HUES64 (cell line): Measurements from ENCODE around the gene VAV1.
A peak's percentile ranks its signal among the peaks of the same experiment; 100 is the strongest.
"Not testable (repeated sequence)": the region's sequence is repeated elsewhere in the genome, so short reads cannot be mapped to it uniquely, and the experiment has no call there.

Experiments used
- H3K27ac ChIP-seq: 2 replicates; pipeline ENCODE4 v1.7.0; 2013; ENCODE audit warnings: low read depth, low read length, inconsistent platforms
- H3K27me3 ChIP-seq: 2 replicates; pipeline ENCODE4 v1.6.1; 2013; ENCODE audit warnings: mild to moderate bottlenecking, low read length; ENCODE audit not compliant: insufficient read depth
- H3K36me3 ChIP-seq: 2 replicates; pipeline ENCODE4 v1.6.1; 2013; ENCODE audit warnings: mild to moderate bottlenecking, low read length; ENCODE audit not compliant: insufficient read depth
- H3K4me1 ChIP-seq: 2 replicates; pipeline ENCODE4 v1.6.1; 2013; ENCODE audit warnings: mild to moderate bottlenecking, low read length, moderate library complexity; ENCODE audit not compliant: insufficient read depth
- H3K4me3 ChIP-seq: 2 replicates; pipeline ENCODE4 v1.5.1; 2013; ENCODE audit warnings: mild to moderate bottlenecking, low read length, moderate library complexity
- H3K9ac ChIP-seq: 2 replicates; pipeline ENCODE4 v1.6.1; 2013; ENCODE audit warnings: mild to moderate bottlenecking, low read depth, low read length
- H3K9me3 ChIP-seq: 2 replicates; pipeline ENCODE4 v1.6.1; 2013; ENCODE audit warnings: low read depth, low read length; ENCODE audit not compliant: insufficient read depth
- WGBS: fragments of 150-250, 120-280 bp; methylation state at CpG from one replicate; pipeline ENCODE4 v1.1.7; 2013; ENCODE audit warnings: missing lambda C conversion rate; 5-methylcytosine and 5-hydroxymethylcytosine counted together

VAV1 gene

DNA sequence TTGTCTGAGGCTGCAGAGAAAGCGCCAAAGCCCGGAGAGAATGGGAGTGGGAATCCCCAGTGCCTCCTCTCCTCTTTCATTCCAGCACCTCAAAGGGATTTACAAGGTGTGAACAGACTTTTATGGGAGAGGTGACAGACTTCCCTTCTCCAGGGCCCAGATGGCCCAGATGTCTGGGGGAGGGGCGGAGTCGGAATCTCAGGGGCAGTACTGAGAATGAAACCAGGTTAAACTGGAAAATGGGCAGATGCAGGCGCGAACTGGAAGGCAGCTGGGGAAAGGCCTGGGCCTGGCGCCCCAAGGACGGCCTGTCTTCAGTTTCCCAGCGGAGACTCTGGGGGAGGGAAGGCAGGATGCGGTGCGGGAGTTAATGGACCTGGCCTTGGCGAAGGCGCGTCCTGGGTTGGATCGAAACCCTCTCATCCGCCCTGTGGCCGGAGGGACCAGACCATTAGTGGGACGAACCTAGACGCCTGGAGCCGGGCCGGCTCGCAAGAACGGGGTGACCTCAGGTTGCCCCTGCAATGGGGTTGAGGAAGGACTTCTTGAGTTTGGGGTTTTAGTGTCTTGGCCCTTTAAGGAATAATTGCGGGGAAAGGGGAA lies 33.6 kb upstream of the VAV1 start:
- peak overlapping the region; percentile 54 for H3K4me3 ChIP-seq
- no peaks in the 10 kb centered on the region for H3K9me3 ChIP-seq
- H3K27me3 ChIP-seq = no peaks in the 10 kb centered on the region
- WGBS = 12% methylated on average over 24 of the region's 24 CpGs
- H3K27ac ChIP-seq = peak overlapping the region; percentile 74
- H3K4me1 ChIP-seq = peaks cover 40% of the 10 kb centered on the region
- H3K9ac ChIP-seq = peak overlapping the region; percentile 57
- H3K36me3 ChIP-seq = peaks cover 15% of the 10 kb centered on the region; the same call in 1 of the 2 replicates

DNA sequence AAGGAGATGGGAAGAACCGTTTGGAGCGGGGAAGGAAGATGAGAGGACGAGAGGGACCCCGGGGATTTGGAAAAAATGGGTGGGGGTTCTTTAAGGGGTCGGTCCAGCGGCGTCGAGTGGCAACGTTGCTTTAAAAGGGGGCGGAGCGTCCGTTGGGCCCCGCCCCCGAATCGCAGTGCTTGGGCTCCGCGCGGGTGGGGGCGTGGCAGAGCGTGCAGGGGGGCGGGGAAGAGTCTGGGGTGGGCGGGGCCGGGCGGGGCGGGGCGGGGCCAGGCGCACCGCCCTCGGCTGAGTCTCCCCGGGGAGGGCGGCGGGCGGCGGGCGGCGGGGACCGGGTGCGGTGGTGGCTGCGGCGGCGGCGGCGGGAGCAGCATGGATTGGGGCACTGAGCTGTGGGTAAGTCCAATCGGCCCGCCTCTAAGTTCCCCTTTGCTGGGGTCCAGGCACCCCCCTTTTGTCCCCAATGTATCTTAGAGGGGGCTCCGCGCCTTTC lies 33.1 kb upstream of the VAV1 start, which contains the start of gene TRIP10:
Gene TRIP10, plus strand, starts transcription at position 291 of the 493 bp plus-strand sequence. Its CDS starts 82 bp downstream, at position 373.
- peak within 1 kb of the TSS; percentile 74 for H3K27ac ChIP-seq
- 1% methylated on average over 39 of the region's 47 CpGs for WGBS
- H3K36me3 ChIP-seq = peaks cover 20% of the 10 kb centered on the region
- no peaks in the 10 kb centered on the region for H3K27me3 ChIP-seq
- H3K9me3 ChIP-seq = no peaks in the 10 kb centered on the region
- H3K4me1 ChIP-seq = peaks cover 46% of the 10 kb centered on the region
- peak within 1 kb of the TSS; percentile 78 for H3K4me3 ChIP-seq
- H3K9ac ChIP-seq = peak within 1 kb of the TSS; percentile 68

DNA sequence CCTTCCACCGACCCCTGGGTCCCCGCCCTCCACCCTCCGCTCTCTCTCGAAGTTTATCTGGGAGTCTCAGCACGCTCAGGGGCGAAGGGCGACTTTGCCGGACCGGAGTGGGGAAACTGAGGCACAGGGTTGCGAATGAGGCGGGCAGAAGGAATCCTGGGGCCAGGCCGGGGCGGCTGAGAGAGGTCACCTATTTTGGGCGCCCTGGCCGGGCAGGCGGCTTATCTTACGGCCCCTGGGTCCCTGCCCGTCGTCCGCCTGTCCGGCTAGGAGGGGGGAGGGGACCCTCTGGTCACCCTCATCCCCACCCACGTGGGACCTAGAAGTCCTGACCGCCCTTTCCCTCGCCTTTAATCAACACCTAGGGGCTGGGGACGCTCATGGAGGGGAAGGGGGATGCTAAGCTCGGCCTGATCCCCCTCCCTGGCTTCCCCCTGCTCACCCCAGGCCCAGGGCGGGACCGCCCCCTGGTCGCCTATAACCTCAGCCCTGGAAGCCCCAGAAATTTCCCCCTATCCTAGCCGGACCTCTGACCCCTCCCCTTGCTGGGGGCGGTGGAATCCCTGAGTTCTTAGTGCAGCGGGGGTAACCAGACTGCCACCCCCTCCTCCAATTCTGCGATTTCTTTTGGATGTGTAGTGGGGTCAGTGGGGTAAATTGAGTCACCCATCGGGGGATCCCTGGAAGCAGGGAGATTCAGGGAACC lies 32.5 kb upstream of the VAV1 start:
- H3K4me3 ChIP-seq = peak overlapping the region; percentile 78
- peak overlapping the region; percentile 67; the same call in 1 of the 2 replicates for H3K27ac ChIP-seq
- peak overlapping the region; percentile 68 for H3K9ac ChIP-seq
- peaks cover 26% of the 10 kb centered on the region for H3K36me3 ChIP-seq
- peaks cover 47% of the 10 kb centered on the region for H3K4me1 ChIP-seq
- H3K9me3 ChIP-seq = no peaks in the 10 kb centered on the region
- WGBS = under 1% methylated on average over 26 of the region's 34 CpGs
- H3K27me3 ChIP-seq = no peaks in the 10 kb centered on the region

DNA sequence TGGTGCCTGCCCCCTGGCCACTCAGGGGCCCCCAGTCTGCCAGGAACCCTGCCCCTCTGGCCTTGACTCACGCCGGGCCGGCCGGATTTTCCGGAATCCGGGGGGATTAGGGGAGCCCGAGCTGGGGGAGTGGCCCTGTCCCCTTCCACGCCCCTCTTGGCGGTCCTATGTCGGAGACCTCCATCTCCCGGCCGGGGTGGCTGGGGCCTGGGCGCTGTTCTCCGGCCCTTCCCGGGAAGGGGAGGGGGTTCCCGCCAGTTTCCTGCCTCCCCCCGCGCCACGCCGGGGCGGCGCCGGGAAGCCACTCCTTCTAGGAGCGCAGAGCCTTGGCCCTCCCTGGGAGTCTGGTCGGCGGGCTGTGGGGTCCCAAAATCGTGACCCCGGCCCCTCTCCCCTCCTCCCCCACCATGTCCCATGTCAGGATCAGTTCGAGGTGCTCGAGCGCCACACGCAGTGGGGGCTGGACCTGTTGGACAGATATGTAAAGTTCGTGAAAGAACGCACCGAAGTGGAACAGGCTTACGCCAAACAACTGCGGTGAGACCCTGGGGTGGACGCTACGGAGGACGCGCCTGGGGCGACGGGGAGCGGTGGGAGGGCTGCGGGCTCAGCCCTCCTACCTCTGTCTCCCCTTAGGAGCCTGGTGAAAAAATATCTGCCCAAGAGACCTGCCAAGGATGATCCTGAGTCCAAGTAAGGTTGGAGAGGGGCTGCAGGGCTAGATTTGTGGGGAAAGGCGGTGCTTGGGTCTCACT lies 31.7 kb upstream of the VAV1 start:
- Histone ChIP-seq H3K27me3 (no peaks in the 10 kb centered on the region), H3K4me3 (peak overlapping the region; percentile 78)
- WGBS = 1% methylated on average over 46 of the region's 46 CpGs

DNA sequence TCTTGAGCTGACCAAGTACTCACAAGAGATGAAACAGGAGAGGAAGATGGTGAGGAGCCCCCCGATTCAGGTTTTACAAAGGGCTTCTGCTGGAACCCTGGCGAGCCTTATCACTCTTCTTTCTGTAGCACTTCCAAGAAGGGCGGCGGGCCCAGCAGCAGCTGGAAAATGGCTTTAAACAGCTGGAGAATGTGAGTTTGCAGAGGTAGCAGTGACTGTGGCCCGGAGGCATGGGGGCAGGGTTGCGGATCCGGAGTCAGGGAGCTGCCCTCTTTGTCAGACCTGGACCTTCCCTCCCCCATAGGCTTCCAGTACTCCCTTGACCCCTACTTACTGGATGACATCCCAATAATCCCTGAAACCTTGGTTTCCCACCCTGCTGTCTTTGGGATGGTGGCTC lies 29.4 kb upstream of the VAV1 start:
- WGBS = 52% methylated on average over 7 of the region's 7 CpGs
- Histone ChIP-seq H3K27me3 (no peaks in the 10 kb centered on the region), H3K4me1 (peaks cover 38% of the 10 kb centered on the region), H3K4me3 (no peak overlapping the region), H3K9me3 (no peaks in the 10 kb centered on the region), H3K27ac (peak overlapping the region; percentile 85), H3K9ac (peak overlapping the region; percentile 15; the same call in 1 of the 2 replicates), H3K36me3 (peaks cover 54% of the 10 kb centered on the region)

More for the DNA sequence above, 31.7 kb upstream of the VAV1 start:
- no peaks in the 10 kb centered on the region for H3K9me3 ChIP-seq
- peak overlapping the region; percentile 67; the same call in 1 of the 2 replicates for H3K27ac ChIP-seq
- peaks cover 33% of the 10 kb centered on the region for H3K36me3 ChIP-seq
- peaks cover 45% of the 10 kb centered on the region for H3K4me1 ChIP-seq
- peak overlapping the region; percentile 68 for H3K9ac ChIP-seq

DNA sequence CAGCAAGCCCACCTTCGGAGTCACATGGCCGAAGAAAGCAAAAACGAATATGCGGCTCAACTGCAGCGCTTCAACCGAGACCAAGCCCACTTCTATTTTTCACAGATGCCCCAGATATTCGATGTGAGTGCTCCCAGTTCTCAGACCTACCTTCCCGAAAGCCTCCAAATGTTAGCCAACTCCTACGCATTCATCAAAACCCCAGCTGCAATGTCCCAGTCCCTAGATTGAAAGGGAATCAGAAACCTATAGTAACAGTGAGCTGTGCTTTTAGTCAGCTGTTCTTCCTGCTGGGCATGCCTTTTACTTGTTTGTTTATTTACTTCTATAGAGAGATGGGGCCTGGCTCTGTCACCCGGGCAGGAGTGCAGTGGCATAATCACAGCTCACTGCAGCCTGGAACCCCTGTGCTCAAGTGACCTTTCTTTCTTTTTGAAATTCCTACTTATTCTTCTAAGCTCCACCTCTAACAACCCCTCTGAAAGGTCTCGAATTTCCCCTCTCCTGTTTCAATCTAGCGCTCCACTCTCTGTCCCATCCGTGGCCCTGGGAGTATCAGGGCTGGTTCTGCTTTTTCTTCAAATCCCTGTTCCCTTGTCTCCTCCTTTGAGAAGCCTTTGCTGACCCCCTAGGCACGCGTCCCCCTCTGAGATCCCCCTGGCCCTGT lies 28.7 kb upstream of the VAV1 start:
- H3K9ac ChIP-seq = peak overlapping the region; percentile 28; the same call in 1 of the 2 replicates
- H3K9me3 ChIP-seq = no peaks in the 10 kb centered on the region
- H3K27ac ChIP-seq = peak overlapping the region; percentile 85
- no peak overlapping the region; the same call in 1 of the 2 replicates for H3K4me3 ChIP-seq
- peaks cover 30% of the 10 kb centered on the region for H3K4me1 ChIP-seq
- no peaks in the 10 kb centered on the region for H3K27me3 ChIP-seq
- WGBS = 58% methylated on average over 15 of the region's 15 CpGs
- H3K36me3 ChIP-seq = peaks cover 62% of the 10 kb centered on the region

DNA sequence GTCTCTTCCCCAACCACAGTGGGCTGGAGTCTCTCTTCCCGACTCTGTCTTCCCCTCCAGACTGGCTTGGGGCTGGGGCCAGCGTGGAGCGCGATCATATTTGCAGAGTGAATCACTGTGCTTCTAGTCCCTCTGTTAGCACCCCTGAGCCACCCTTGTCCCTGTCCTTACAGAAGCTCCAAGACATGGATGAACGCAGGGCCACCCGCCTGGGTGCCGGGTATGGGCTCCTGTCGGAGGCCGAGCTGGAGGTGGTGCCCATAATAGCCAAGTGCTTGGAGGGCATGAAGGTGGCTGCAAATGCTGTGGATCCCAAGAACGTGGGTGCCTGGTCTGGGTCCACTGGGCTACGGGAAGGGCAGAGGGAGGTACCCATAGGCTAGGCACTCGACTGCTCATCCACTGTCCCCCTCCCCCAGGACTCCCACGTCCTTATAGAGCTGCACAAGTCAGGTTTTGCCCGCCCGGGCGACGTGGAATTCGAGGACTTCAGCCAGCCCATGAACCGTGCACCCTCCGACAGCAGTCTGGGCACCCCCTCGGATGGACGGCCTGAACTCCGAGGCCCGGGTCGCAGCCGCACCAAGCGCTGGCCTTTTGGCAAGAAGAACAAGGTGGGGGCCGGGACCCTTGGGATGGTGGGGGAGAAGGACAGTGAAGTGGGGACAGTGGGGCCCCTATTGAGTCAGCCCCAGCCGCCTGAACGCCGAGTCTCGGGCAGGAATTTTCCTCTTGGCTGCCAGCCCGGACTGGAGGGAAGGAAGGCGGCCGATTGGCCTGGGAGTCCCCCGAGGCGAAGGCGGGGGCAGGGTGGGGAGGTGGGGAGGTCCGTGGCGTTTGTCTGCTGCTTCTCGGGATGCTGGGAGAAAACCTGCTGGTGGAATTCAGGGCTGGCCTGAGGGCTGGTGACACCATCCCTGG lies 27.9 kb upstream of the VAV1 start:
- WGBS = 84% methylated on average over 41 of the region's 41 CpGs
- Histone ChIP-seq H3K36me3 (peaks cover 70% of the 10 kb centered on the region), H3K27ac (peak overlapping the region; percentile 79), H3K4me3 (no peak overlapping the region; the same call in 1 of the 2 replicates), H3K9me3 (no peaks in the 10 kb centered on the region), H3K9ac (peak overlapping the region; percentile 28; the same call in 1 of the 2 replicates), H3K4me1 (peaks cover 27% of the 10 kb centered on the region), H3K27me3 (no peaks in the 10 kb centered on the region)

DNA sequence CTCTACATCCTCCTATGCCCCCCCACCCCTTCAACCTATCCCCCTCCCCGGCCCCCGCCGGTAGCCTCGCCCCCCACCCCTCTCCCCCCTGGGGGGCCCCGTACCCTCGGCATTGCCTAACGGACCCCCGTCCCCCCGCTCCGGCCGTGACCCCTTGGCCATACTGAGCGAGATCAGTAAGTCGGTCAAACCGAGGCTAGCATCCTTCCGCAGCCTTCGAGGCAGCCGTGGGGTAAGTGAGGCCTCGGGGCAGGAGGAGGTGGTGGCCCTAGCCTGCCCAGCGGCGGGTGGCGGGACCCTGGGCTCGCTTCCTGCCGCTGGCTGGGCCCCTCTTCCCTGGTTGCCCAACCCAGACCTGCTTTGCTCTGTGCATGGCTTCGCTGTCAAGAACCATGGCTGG lies 26.5 kb upstream of the VAV1 start:
- Histone ChIP-seq H3K36me3 (peaks cover 82% of the 10 kb centered on the region), H3K4me3 (no peak overlapping the region), H3K27ac (no peak overlapping the region), H3K27me3 (no peaks in the 10 kb centered on the region), H3K9me3 (no peaks in the 10 kb centered on the region), H3K9ac (no peak overlapping the region), H3K4me1 (peaks cover 27% of the 10 kb centered on the region)
- 97% methylated on average over 20 of the region's 24 CpGs for WGBS

DNA sequence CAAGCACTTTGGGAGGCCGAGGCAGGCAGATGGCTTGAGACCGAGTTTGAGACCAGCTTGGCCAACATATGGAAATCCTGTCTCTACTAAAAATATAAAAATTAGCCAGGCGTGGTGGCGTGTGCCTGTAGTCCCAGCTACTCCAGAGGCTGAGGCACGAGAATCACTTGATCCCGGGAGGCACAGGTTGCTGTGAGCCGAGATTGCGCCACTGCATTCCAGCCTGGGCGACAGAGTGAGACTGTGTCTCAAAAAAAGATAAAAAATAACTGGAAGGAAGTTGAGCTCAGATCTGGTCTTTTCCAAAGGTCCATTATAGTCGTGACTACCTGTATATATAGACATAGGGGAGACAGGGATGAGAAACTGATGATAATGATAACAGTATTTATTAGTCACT lies 24.0 kb upstream of the VAV1 start:
- not testable (repeated sequence) for H3K4me3 ChIP-seq, H3K27ac ChIP-seq, H3K9ac ChIP-seq, H3K27me3 ChIP-seq, H3K9me3 ChIP-seq
- WGBS = 98% methylated on average over 10 of the region's 10 CpGs
- Histone ChIP-seq H3K4me1 (peaks cover 19% of the 10 kb centered on the region), H3K36me3 (peaks cover 84% of the 10 kb centered on the region)

DNA sequence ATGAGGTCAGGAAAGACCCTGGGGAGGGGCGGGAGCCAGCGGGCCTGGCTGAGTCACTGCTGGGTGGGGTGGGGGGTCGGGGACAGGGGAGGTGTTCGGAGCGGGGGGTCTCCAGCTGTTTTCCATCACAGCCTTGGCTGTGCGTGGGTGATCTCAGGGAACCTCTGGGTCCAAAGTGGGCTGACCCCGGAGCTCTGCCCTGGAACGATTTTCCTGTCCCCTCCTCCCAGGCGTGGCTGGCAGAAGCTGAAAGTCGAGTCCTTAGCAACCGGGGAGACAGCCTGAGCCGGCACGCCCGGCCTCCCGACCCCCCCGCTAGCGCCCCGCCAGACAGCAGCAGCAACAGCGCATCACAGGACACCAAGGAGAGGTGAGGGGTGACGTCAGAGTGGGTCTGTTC lies 22.4 kb upstream of the VAV1 start:
- H3K36me3 ChIP-seq = peaks cover 74% of the 10 kb centered on the region

More for the DNA sequence above, 22.4 kb upstream of the VAV1 start:
- H3K9ac ChIP-seq = no peak overlapping the region
- H3K27me3 ChIP-seq = no peaks in the 10 kb centered on the region
- WGBS = 95% methylated on average over 20 of the region's 20 CpGs
- peaks cover 6% of the 10 kb centered on the region; the same call in 1 of the 2 replicates for H3K4me1 ChIP-seq
- H3K27ac ChIP-seq = no peak overlapping the region
- H3K9me3 ChIP-seq = no peaks in the 10 kb centered on the region
- H3K4me3 ChIP-seq = no peak overlapping the region
